Neural cell (in vitro differentiated cells): ENCODE results near the gene GAA. TPM values are rescaled to one million over a fixed set of nuclear protein-coding genes. Genes with fewer than 3 reads are reported as not detected.

ENCODE experiments used
- H2AFZ ChIP-seq: fragments of 200-600, 300-800 bp; sonication (generic), shearing (Covaris generic); 2 replicates; pipeline ENCODE4 v1.6.0; 2014; ENCODE audit warnings: low read depth, mild to moderate bottlenecking, antibody characterized with exemption, low read length, moderate library complexity
- H3F3A ChIP-seq: fragments of 200-600 bp; shearing (Covaris generic); 2 replicates; pipeline ENCODE4 v1.6.1; 2016; ENCODE audit warnings: mild to moderate bottlenecking, moderate library complexity, mixed read lengths, antibody characterized with exemption, low read length; ENCODE audit not compliant: insufficient read depth, poor library complexity, severe bottlenecking
- H3K27ac ChIP-seq: fragments of 200-600, 300-800 bp; sonication (generic), shearing (Covaris generic); 2 replicates; pipeline ENCODE4 v1.5.1; 2014; ENCODE audit warnings: mild to moderate bottlenecking, low read length, moderate library complexity
- H3K27me3 ChIP-seq: fragments of 300-800, 200-600 bp; sonication (generic), shearing (Covaris generic); 2 replicates; pipeline ENCODE4 v1.6.0; 2014; ENCODE audit warnings: mild to moderate bottlenecking, low read depth, low read length, moderate library complexity; ENCODE audit not compliant: insufficient read depth
- H3K36me3 ChIP-seq: fragments of 300-800, 200-600 bp; sonication (generic), shearing (Covaris generic); 2 replicates; pipeline ENCODE4 v1.5.1; 2014; ENCODE audit warnings: mild to moderate bottlenecking, antibody characterized with exemption, low read length, moderate library complexity; ENCODE audit not compliant: insufficient read depth
- H3K4me2 ChIP-seq: fragments of 300-800, 200-600 bp; sonication (generic), shearing (Covaris generic); 2 replicates; pipeline ENCODE4 v1.6.0; 2014; ENCODE audit warnings: mild to moderate bottlenecking, low read length
- H3K4me3 ChIP-seq: fragments of 300-800, 200-600 bp; sonication (generic), shearing (Covaris generic); 2 replicates; pipeline ENCODE4 v1.5.1; 2014; ENCODE audit warnings: mild to moderate bottlenecking, low read length, moderate library complexity
- H3K79me2 ChIP-seq: fragments of 200-600 bp; shearing (Covaris generic); replicated peaks from 2 replicates; pipeline ENCODE4 v1.6.0; 2014; ENCODE audit warnings: mild to moderate bottlenecking, low read length, moderate library complexity; ENCODE audit not compliant: insufficient read depth
- H3K9ac ChIP-seq: fragments of 300-800, 200-600 bp; sonication (generic), shearing (Covaris generic); 2 replicates; pipeline ENCODE4 v1.6.1; 2016; ENCODE audit warnings: mild to moderate bottlenecking, low read length, mixed read lengths
- H3K9me2 ChIP-seq: fragments of 200-600 bp; shearing (Covaris generic); 2 replicates; pipeline ENCODE4 v1.6.1; 2016; ENCODE audit warnings: mild to moderate bottlenecking, low read length, mixed read lengths; ENCODE audit not compliant: insufficient read depth
- H3K9me3 ChIP-seq: fragments of 200-600, 300-800 bp; sonication (generic), shearing (Covaris generic); 2 replicates; pipeline ENCODE4 v1.6.1; 2016; ENCODE audit warnings: mild to moderate bottlenecking, mixed run types, low read length, moderate library complexity, mixed read lengths
- H4K20me1 ChIP-seq: fragments of 200-600 bp; shearing (Covaris generic); 2 replicates; pipeline ENCODE4 v1.6.1; 2016; ENCODE audit warnings: mild to moderate bottlenecking, mixed run types; ENCODE audit not compliant: insufficient read depth
- CTCF ChIP-seq: fragments of 450-650 bp; IDR thresholded peaks from 2 replicates; pipeline ENCODE4 v1.5.1; 2014; ENCODE audit warnings: antibody characterized with exemption, mild to moderate bottlenecking, moderate library complexity; ENCODE audit not compliant: poor library complexity, severe bottlenecking
- EP300 ChIP-seq: fragments of 450-650 bp; conservative IDR thresholded peaks from 2 replicates; pipeline ENCODE4 v1.6.1; 2014; ENCODE audit warnings: antibody characterized with exemption, mild to moderate bottlenecking, moderate library complexity; ENCODE audit not compliant: poor library complexity, severe bottlenecking
- EZH2 ChIP-seq: fragments of 200-600, 300-800 bp; shearing (Covaris generic), sonication (generic); IDR thresholded peaks from 2 replicates; pipeline ENCODE4 v1.6.1; 2014; ENCODE audit warnings: antibody characterized with exemption, low read length, borderline replicate concordance, mild to moderate bottlenecking; ENCODE audit not compliant: insufficient read depth, poor library complexity, severe bottlenecking
- MXI1 ChIP-seq: fragments of 450-650 bp; conservative IDR thresholded peaks from 2 replicates; pipeline ENCODE4 v1.6.1; 2014; ENCODE audit warnings: antibody characterized with exemption, mild to moderate bottlenecking; ENCODE audit not compliant: poor library complexity, severe bottlenecking
- POLR2AphosphoS5 ChIP-seq: IDR thresholded peaks from 2 replicates; pipeline ENCODE4 v1.6.1; 2012
- RAD21 ChIP-seq: fragments of 450-650 bp; conservative IDR thresholded peaks from 2 replicates; pipeline ENCODE4 v1.6.1; 2014; ENCODE audit warnings: antibody characterized with exemption, mild to moderate bottlenecking, moderate library complexity
- REST ChIP-seq: IDR thresholded peaks from 2 replicates; pipeline ENCODE4 v1.6.1; 2012; ENCODE audit warnings: borderline replicate concordance
- SMC3 ChIP-seq: fragments of 450-650 bp; conservative IDR thresholded peaks from 2 replicates; pipeline ENCODE4 v1.6.1; 2014; ENCODE audit warnings: antibody characterized with exemption, mild to moderate bottlenecking, moderate library complexity; ENCODE audit not compliant: poor library complexity
- TAF1 ChIP-seq: IDR thresholded peaks from 2 replicates; pipeline ENCODE4 v1.6.1; 2012; ENCODE audit warnings: low read depth
- polyA plus RNA-seq: library from polyadenylated mRNA; depleted of rRNA; stranded (reverse); fragments of >200 nt; gene quantifications from 2 replicates; pipeline ENCODE4 v1.2.3, GENCODE V29; 2014

The GAA gene
- polyA plus RNA-seq, 1 donor from 2014 or later, result 58.9 TPM

- no peaks in the 10 kb centered on the region for H3F3A ChIP-seq
- TF ChIP-seq MXI1, result no peak
- TF ChIP-seq SMC3, result no peak
- TF ChIP-seq EP300, result no peak
- no peak overlapping the region for H3K27ac ChIP-seq
- H3K9me2 ChIP-seq, result no peaks in the 10 kb centered on the region
- H4K20me1 ChIP-seq, result no peaks in the 10 kb centered on the region
- H2AFZ ChIP-seq, result no peak overlapping the region
- H3K4me3 ChIP-seq, result no peak overlapping the region
- H3K4me2 ChIP-seq, result no peak overlapping the region
- no peaks in the 10 kb centered on the region for H3K36me3 ChIP-seq
- H3K79me2 ChIP-seq, result no peaks in the 10 kb centered on the region
- H3K27me3 ChIP-seq, result no peaks in the 10 kb centered on the region
- no peak overlapping the region for H3K9ac ChIP-seq
- no peaks in the 10 kb centered on the region for H3K9me3 ChIP-seq
These were observed 21.6 kb downstream of the GAA start for GRCh38 chr17:80122926-80123505.

GRCh38 chr17:80123791-80124190 lies 22.4 kb downstream of the GAA start:
- Histone ChIP-seq H3K27ac (no peak overlapping the region), H3F3A (no peaks in the 10 kb centered on the region), H3K4me2 (no peak overlapping the region), H3K9ac (peak overlapping the region; percentile 12), H3K79me2 (no peaks in the 10 kb centered on the region), H3K9me2 (no peaks in the 10 kb centered on the region), H3K9me3 (no peaks in the 10 kb centered on the region), H2AFZ (no peak overlapping the region), H3K4me3 (no peak overlapping the region), H3K36me3 (no peaks in the 10 kb centered on the region), H3K27me3 (no peaks in the 10 kb centered on the region), H4K20me1 (no peaks in the 10 kb centered on the region)
- TF ChIP-seq EP300 (no peak), REST (no peak), TAF1 (no peak), CTCF (no peak), POLR2AphosphoS5 (no peak), RAD21 (no peak), EZH2 (no peak), MXI1 (no peak)
